ENCODE measurements around the gene GCNT1. TPM values are rescaled to one million over a fixed set of nuclear protein-coding genes. Genes with fewer than 3 reads are reported as not detected.
"Not testable (repeated sequence)": the region's sequence is repeated elsewhere in the genome, so short reads cannot be mapped to it uniquely, and the experiment has no call there.

GCNT1 gene
- total RNA-seq, 1 experiment from 2014 or later = 17.8 TPM

GRCh38 chr9:76525196-76525595 lies 66.2 kb downstream of the GCNT1 start:
- Histone ChIP-seq H3K27me3 (replicated peaks) (no peaks in the 10 kb centered on the region), H3K27ac (no peak overlapping the region), H3K36me3 (no peaks in the 10 kb centered on the region), H3K4me1 (replicated peaks) (peaks cover 7% of the 10 kb centered on the region), H3K4me3 (no peak overlapping the region), H3K9me3 (replicated peaks) (no peaks in the 10 kb centered on the region)
- no peak for DNase-seq (ENCODE audit: low read depth in 1 of 2, low spot score in 2 of 2)

DNA sequence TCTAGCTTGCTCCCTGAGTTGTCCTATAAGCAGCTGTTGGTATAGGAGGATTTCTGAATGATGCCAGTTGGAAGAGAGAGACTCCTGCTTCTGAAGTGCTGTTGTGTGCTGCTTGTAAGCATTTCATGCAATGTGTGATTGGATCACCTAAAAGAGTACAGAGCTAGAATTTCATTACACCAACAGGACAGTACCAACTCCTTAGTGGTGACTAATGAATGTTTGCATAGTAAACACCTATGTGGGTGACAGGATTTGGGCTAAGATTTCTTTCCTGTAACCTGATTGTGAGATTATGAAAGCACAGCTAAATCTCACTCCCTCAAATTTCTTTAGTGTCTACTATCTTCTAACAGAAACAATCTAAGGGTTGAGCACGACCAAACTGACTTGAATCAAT lies 67.0 kb downstream of the GCNT1 start:
- no peaks in the 10 kb centered on the region for H3K27me3 ChIP-seq (replicated peaks)
- H3K36me3 ChIP-seq = no peaks in the 10 kb centered on the region
- no peak overlapping the region for H3K4me3 ChIP-seq
- H3K9me3 ChIP-seq (replicated peaks) = no peaks in the 10 kb centered on the region
- no peak overlapping the region for H3K27ac ChIP-seq
- peaks cover 15% of the 10 kb centered on the region for H3K4me1 ChIP-seq (replicated peaks)
- DNase-seq (ENCODE audit: low read depth in 1 of 2, low spot score in 2 of 2) = no peak

DNA sequence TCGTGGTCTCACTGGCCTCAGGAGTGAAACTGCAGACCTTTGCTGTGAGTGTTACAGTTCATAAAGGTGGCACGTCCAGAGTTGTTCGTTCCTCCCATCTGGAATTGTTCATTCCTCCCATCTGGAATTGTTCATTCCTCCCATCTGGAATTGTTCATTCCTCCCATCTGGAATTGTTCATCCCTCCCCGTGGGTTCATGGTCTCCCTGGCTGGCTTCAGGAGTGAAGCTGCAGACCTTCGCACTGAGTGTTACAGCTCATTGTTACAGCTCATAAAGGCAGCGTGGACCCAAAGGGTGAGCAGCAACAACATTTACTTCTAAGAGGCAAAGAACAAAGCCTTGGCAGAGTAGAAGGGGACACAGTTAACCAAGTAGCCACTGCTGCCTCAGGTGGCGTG lies 69.1 kb downstream of the GCNT1 start:
- H3K9me3 ChIP-seq (replicated peaks) = no peaks in the 10 kb centered on the region
- H3K27ac ChIP-seq = no peak overlapping the region
- DNase-seq (ENCODE audit: low read depth in 1 of 2, low spot score in 2 of 2) = no peak
- H3K27me3 ChIP-seq (replicated peaks) = no peaks in the 10 kb centered on the region
- H3K4me3 ChIP-seq = no peak overlapping the region
- peaks cover 24% of the 10 kb centered on the region for H3K4me1 ChIP-seq (replicated peaks)
- no peaks in the 10 kb centered on the region for H3K36me3 ChIP-seq

DNA sequence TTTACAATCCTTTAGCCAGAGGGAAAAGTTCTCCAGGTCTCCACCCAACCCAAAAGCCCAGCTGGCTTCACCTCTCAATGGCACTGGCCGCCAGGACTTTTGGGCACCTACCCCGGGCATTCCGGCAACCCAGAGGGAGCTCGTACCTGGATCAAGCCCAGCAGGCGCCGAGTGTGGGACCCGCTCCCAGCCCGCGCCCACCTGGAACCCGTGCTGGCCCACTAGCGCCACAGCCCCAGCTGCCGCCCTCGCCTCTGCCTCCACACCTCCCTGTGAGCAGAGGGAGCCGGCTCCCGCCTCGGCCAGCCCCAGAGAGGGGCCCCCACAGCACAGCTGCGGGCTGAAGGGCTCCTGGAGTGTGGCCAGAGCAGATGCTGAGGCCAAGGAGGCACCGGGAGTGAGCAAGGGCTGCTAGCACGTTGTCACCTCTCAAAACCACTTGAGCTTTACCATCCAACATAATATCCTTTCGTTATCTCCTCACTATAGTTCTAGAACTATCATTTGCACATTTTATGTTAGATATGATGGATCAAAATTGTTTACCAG lies 69.7 kb downstream of the GCNT1 start:
- peaks cover 31% of the 10 kb centered on the region for H3K4me1 ChIP-seq (replicated peaks)
- no peak overlapping the region for H3K27ac ChIP-seq
- no peaks in the 10 kb centered on the region for H3K36me3 ChIP-seq
- no peaks in the 10 kb centered on the region for H3K9me3 ChIP-seq (replicated peaks)
- no peak for DNase-seq (ENCODE audit: low read depth in 1 of 2, low spot score in 2 of 2)
- no peaks in the 10 kb centered on the region for H3K27me3 ChIP-seq (replicated peaks)
- no peak overlapping the region for H3K4me3 ChIP-seq

GRCh38 chr9:76529653-76530052 lies 70.7 kb downstream of the GCNT1 start:
- no peaks in the 10 kb centered on the region for H3K36me3 ChIP-seq
- DNase-seq (ENCODE audit: low read depth in 1 of 2, low spot score in 2 of 2) = no peak
- H3K9me3 ChIP-seq (replicated peaks) = no peaks in the 10 kb centered on the region
- H3K27me3 ChIP-seq (replicated peaks) = no peaks in the 10 kb centered on the region
- H3K4me1 ChIP-seq (replicated peaks) = peaks cover 40% of the 10 kb centered on the region
- H3K27ac ChIP-seq = no peak overlapping the region
- no peak overlapping the region for H3K4me3 ChIP-seq

DNA sequence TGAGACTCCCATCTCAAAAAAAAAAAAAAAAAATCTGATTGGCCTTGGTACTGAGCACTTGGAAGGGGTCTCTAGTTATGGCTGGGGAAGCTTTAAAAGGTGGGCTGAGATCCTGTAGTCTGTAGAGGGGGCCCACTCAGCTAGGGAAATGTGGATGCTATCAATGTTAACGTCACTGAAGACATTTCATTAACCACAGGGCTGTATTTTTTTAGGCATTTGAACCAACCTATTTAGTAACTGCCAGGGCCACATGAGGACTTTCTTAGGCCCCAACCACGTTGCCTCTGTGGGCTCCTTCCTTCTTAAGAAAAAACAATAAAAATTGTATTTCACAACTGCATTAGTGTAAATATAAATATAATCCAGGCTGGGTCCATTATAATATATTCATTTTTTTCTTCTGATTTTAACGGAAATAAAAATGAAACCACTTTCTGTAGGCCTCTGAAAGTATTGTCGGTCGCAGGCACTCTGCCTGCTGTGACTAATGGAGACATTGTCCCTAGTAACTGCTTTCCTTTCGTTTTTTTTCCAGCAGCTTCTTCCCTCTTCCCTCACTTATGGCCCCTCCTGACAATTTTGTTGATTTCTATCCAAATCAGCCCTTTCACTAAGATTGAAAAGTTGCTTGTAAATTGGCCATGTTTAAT lies 71.6 kb downstream of the GCNT1 start:
- Histone ChIP-seq H3K9me3 (replicated peaks) (no peaks in the 10 kb centered on the region), H3K4me3 (no peak overlapping the region), H3K27ac (peak overlapping the region; percentile 63), H3K27me3 (replicated peaks) (no peaks in the 10 kb centered on the region), H3K4me1 (replicated peaks) (peaks cover 42% of the 10 kb centered on the region), H3K36me3 (no peaks in the 10 kb centered on the region)
- DNase-seq (ENCODE audit: low read depth in 1 of 2, low spot score in 2 of 2) = peak in 1 of 2 experiments; percentile 25

DNA sequence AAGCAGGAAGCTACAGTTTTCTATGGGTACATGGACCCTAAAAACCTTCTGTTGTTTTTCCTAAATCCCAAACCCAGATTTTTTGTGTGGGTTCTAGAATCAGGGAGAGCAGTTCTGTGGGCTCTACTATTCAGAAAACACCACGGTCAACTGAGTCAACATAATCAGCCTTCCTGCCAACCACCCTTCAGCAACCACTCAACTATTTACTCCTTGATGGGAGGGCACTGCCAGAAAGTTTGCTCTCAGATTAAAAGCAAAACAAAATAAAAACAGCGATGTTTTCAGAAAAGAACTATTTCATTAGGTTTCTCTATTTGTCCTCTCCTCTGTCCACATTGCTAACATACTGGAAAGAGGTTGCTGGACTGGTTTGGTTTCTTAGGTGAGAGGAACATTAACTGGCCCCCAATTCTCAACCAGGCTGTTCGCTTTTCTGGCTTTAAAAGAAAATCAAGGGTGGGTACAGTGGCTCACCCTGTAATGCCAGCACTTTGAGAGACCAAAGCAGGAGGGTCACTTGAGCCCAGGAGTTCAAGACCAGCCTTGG lies 72.3 kb downstream of the GCNT1 start:
- Histone ChIP-seq H3K27me3 (replicated peaks) (no peaks in the 10 kb centered on the region), H3K4me1 (replicated peaks) (peaks cover 42% of the 10 kb centered on the region), H3K9me3 (replicated peaks) (no peaks in the 10 kb centered on the region), H3K27ac (peak overlapping the region; percentile 63), H3K36me3 (no peaks in the 10 kb centered on the region), H3K4me3 (no peak overlapping the region)
- no peak for DNase-seq (ENCODE audit: low read depth in 1 of 2, low spot score in 2 of 2)

GRCh38 chr9:76532877-76533276 lies 73.9 kb downstream of the GCNT1 start:
- not testable (repeated sequence) for H3K27me3 ChIP-seq (replicated peaks); DNase-seq (ENCODE audit: low read depth in 1 of 2, low spot score in 2 of 2); H3K4me3 ChIP-seq; H3K36me3 ChIP-seq; H3K9me3 ChIP-seq (replicated peaks)
- Histone ChIP-seq H3K4me1 (replicated peaks) (peaks cover 51% of the 10 kb centered on the region), H3K27ac (peak overlapping the region; percentile 40)

GRCh38 chr9:76534026-76534425 lies 75.0 kb downstream of the GCNT1 start:
- Histone ChIP-seq H3K36me3 (no peaks in the 10 kb centered on the region), H3K9me3 (replicated peaks) (no peaks in the 10 kb centered on the region), H3K4me1 (replicated peaks) (peaks cover 62% of the 10 kb centered on the region), H3K27ac (peak overlapping the region; percentile 55), H3K27me3 (replicated peaks) (no peaks in the 10 kb centered on the region), H3K4me3 (no peak overlapping the region)
- peak in 1 of 2 experiments; percentile 34 for DNase-seq (ENCODE audit: low read depth in 1 of 2, low spot score in 2 of 2)

- Histone ChIP-seq H3K4me3 (no peak overlapping the region), H3K9me3 (replicated peaks) (no peaks in the 10 kb centered on the region), H3K27me3 (replicated peaks) (no peaks in the 10 kb centered on the region), H3K4me1 (replicated peaks) (peaks cover 47% of the 10 kb centered on the region), H3K36me3 (no peaks in the 10 kb centered on the region), H3K27ac (no peak overlapping the region)
- DNase-seq (ENCODE audit: low read depth in 1 of 2, low spot score in 2 of 2) = no peak
Measured at GRCh38 chr9:76537150-76537646, 78.2 kb downstream of the GCNT1 start.

DNA sequence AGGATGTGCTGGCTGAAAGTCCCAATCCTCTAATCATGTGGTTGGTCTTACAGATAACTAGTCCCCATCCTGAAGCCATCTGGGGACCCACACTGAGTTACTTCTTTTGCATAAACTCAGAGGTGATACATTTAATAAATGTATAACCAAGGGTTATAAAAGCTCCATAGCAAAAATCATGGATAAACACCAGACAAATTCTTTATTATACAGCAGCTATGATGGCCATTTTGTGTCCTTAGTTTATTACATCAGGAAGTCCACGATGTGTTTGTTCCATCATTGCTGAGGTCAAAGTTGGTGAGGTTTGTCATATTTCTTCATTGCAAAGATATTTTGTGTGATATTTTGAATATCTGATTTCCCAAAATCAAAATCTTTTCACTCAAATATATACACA lies 80.2 kb downstream of the GCNT1 start:
- no peak overlapping the region for H3K4me3 ChIP-seq
- no peaks in the 10 kb centered on the region for H3K9me3 ChIP-seq (replicated peaks)
- no peaks in the 10 kb centered on the region for H3K27me3 ChIP-seq (replicated peaks)
- H3K36me3 ChIP-seq = no peaks in the 10 kb centered on the region
- no peak for DNase-seq (ENCODE audit: low read depth in 1 of 2, low spot score in 2 of 2)
- H3K27ac ChIP-seq = no peak overlapping the region
- H3K4me1 ChIP-seq (replicated peaks) = peaks cover 29% of the 10 kb centered on the region

- Histone ChIP-seq H3K27me3 (replicated peaks) (no peaks in the 10 kb centered on the region), H3K4me3 (no peak overlapping the region), H3K9me3 (replicated peaks) (no peaks in the 10 kb centered on the region), H3K27ac (no peak overlapping the region), H3K4me1 (replicated peaks) (peaks cover 18% of the 10 kb centered on the region), H3K36me3 (no peaks in the 10 kb centered on the region)
- no peak for DNase-seq (ENCODE audit: low read depth in 1 of 2, low spot score in 2 of 2)
Measured at GRCh38 chr9:76542360-76542759, 83.4 kb downstream of the GCNT1 start.

DNA sequence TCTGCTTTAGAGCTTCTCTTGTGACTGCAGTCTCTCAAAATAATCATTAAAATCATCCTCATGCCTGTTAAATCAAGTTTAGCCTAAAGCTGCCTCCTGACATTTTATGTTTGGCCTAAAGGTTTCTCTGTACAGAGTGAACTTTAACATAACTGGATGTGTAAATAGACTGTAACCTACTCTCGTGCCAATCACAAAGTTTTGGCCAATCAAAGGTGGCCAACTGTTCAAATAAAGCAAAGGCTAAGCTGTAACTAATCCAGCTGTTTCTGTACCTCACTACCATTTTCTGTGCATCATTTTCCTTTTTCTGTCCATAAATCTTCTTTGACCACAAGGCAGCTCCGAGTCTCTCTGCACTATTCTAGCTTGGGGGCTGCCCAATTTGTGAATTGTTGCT lies 86.2 kb downstream of the GCNT1 start:
- no peak overlapping the region for H3K27ac ChIP-seq
- H3K4me1 ChIP-seq (replicated peaks) = no peaks in the 10 kb centered on the region
- no peak overlapping the region for H3K4me3 ChIP-seq
- no peaks in the 10 kb centered on the region for H3K9me3 ChIP-seq (replicated peaks)
- no peaks in the 10 kb centered on the region for H3K27me3 ChIP-seq (replicated peaks)
- DNase-seq (ENCODE audit: low read depth in 1 of 2, low spot score in 2 of 2) = no peak
- no peaks in the 10 kb centered on the region for H3K36me3 ChIP-seq

DNA sequence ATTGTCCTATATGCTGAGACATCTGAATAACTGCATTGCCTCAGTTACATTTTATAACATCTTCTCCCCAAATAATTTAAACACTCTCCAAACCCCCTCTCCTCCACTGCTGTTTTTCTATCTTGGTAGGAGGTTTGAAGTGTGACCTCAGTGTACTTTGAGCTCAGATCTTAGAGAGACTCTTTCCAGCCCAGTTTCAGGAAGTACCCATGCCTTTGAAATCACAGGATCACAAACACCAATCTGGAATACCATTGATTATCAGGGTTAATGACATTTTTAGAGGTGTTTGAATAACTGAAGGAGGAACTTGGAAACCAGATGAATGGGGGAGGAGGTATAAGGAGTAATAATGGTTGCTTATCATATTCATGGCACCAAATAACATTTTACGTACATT lies 93.2 kb downstream of the GCNT1 start:
- Histone ChIP-seq H3K27me3 (replicated peaks) (no peaks in the 10 kb centered on the region), H3K4me1 (replicated peaks) (no peaks in the 10 kb centered on the region), H3K9me3 (replicated peaks) (no peaks in the 10 kb centered on the region), H3K27ac (no peak overlapping the region), H3K36me3 (no peaks in the 10 kb centered on the region), H3K4me3 (no peak overlapping the region)
- DNase-seq (ENCODE audit: low read depth in 1 of 2, low spot score in 2 of 2) = no peak
